H1 (cell line): ENCODE data around the gene CEP89. TPM values are rescaled to one million over a fixed set of nuclear protein-coding genes. Genes with fewer than 3 reads are reported as not detected.

ENCODE experiments used
- CTCF ChIA-PET: fragments of 300-600 bp; sonication (Branson Sonifier 250); formaldehyde crosslinking; loops from one replicate; lab custom pipeline; 2021; ENCODE audit not compliant: partially characterized antibody; lab: Charles Lee
- POLR2A ChIA-PET: fragments of 300-600 bp; sonication (Branson Sonifier 250); formaldehyde crosslinking; loops from one replicate; lab custom pipeline; 2021; ENCODE audit warnings: inconsistent platforms; ENCODE audit not compliant: partially characterized antibody; lab: Charles Lee
- DNase-seq, 2 experiments: peaks; one replicate each; pipeline versions ENCODE4 v3.0.0 to v3.0.0-alpha.2; 2010 to 2022; ENCODE audit warnings: low spot score in 2 of 2, low read depth in 1 of 2, mixed read lengths in 1 of 2
- FAIRE-seq: peaks from 2 replicates; lab custom pipeline; 2011; peaks lifted over from hg19 to GRCh38; lab: Jason Lieb, UNC
- H2AFZ ChIP-seq: 2 replicates; pipeline ENCODE4 v1.8.1; 2012; ENCODE audit warnings: low read length, inconsistent platforms
- H2AK5ac ChIP-seq: 2 replicates; pipeline ENCODE4 v1.6.1; 2013; ENCODE audit warnings: low read depth, low read length
- H2BK120ac ChIP-seq: replicated peaks from 2 replicates; pipeline ENCODE3; 2013; ENCODE audit warnings: low read depth, low read length, inconsistent platforms
- H2BK12ac ChIP-seq: 2 replicates; pipeline ENCODE4 v1.6.1; 2013; ENCODE audit warnings: low read depth, low read length
- H2BK15ac ChIP-seq: 2 replicates; pipeline ENCODE4 v1.6.1; 2013; ENCODE audit warnings: low read length
- H2BK20ac ChIP-seq: 2 replicates; pipeline ENCODE4 v1.6.1; 2013; ENCODE audit warnings: low read length
- H2BK5ac ChIP-seq: 2 replicates; pipeline ENCODE4 v1.6.1; 2013; ENCODE audit warnings: low read depth, low read length
- H3K14ac ChIP-seq: 2 replicates; pipeline ENCODE4 v1.6.1; 2013; ENCODE audit warnings: inconsistent platforms; ENCODE audit not compliant: insufficient read length
- H3K18ac ChIP-seq: 2 replicates; pipeline ENCODE4 v1.6.1; 2013; ENCODE audit warnings: low read length; ENCODE audit errors: extremely low read depth
- H3K23ac ChIP-seq: 2 replicates; pipeline ENCODE4 v1.6.1; 2013; ENCODE audit warnings: inconsistent platforms; ENCODE audit not compliant: insufficient read length
- H3K23me2 ChIP-seq: 2 replicates; pipeline ENCODE4 v1.6.1; 2013; ENCODE audit warnings: low read depth, low read length
- H3K27ac ChIP-seq: 2 replicates; pipeline ENCODE4 v1.6.1; 2011; ENCODE audit warnings: low read depth, low read length, inconsistent platforms
- H3K27me3 ChIP-seq, 4 experiments: replicated peaks in 1 of 4; 1 replicate in 1 of 4; 2 replicates in 3 of 4; pipeline versions ENCODE4 v1.6.1 to v1.8.1; 2011 to 2013; ENCODE audit warnings: low read length in 3 of 4, mild to moderate bottlenecking in 3 of 4, inconsistent platforms in 2 of 4, mixed read lengths in 2 of 4, moderate library complexity in 1 of 4; ENCODE audit not compliant: control insufficient read depth in 3 of 4, insufficient read depth in 3 of 4; ENCODE audit errors: extremely low read depth in 1 of 4
- H3K36me3 ChIP-seq, 4 experiments: 2 replicates each; pipeline versions ENCODE4 v1.6.1 to v1.8.1; 2011 to 2013; ENCODE audit warnings: mild to moderate bottlenecking in 4 of 4, low read length in 3 of 4, moderate library complexity in 2 of 4, control low read depth in 1 of 4, inconsistent platforms in 1 of 4; ENCODE audit not compliant: insufficient read depth in 4 of 4, control insufficient read depth in 2 of 4
- H3K4ac ChIP-seq: replicated peaks from 2 replicates; pipeline ENCODE3; 2013; ENCODE audit warnings: low read length, low read depth, mixed read lengths, inconsistent platforms; ENCODE audit not compliant: insufficient read length
- H3K4me1 ChIP-seq, 4 experiments: replicated peaks in 1 of 4; 1 replicate in 1 of 4; 2 replicates in 3 of 4; pipeline versions ENCODE4 v1.6.1 to v1.8.1; 2011 to 2013; ENCODE audit warnings: low read length in 3 of 4, inconsistent platforms in 2 of 4, mixed read lengths in 1 of 4; ENCODE audit not compliant: insufficient read depth in 4 of 4, control insufficient read depth in 3 of 4
- H3K4me2 ChIP-seq, 2 experiments: 2 replicates each; pipeline versions ENCODE4 v1.6.1 to v1.8.1; 2011 to 2013; ENCODE audit warnings: low read depth in 2 of 2, low read length in 2 of 2, control low read depth in 1 of 2, inconsistent platforms in 1 of 2, mild to moderate bottlenecking in 1 of 2; ENCODE audit not compliant: insufficient read depth in 1 of 2
- H3K4me3 ChIP-seq, 4 experiments: fragments of 200-600, 300-600 bp in 1 of 4; sonication (generic), shearing (Covaris generic), sonication (Bioruptor Twin) in 1 of 4; 2 replicates each; pipeline versions ENCODE4 v1.5.1 to v1.8.1; 2011 to 2016; ENCODE audit warnings: low read length in 4 of 4, low read depth in 3 of 4, control low read depth in 2 of 4, inconsistent platforms in 2 of 4, mild to moderate bottlenecking in 2 of 4, mixed read lengths in 1 of 4, moderate library complexity in 1 of 4; ENCODE audit not compliant: insufficient read depth in 2 of 4; ENCODE audit errors: extremely low read depth in 1 of 4
- H3K56ac ChIP-seq: replicated peaks from 2 replicates; pipeline ENCODE3; 2013; ENCODE audit warnings: low read depth, mild to moderate bottlenecking, mixed read lengths, low read length, inconsistent platforms; ENCODE audit not compliant: insufficient read length
- H3K79me1 ChIP-seq: 2 replicates; pipeline ENCODE4 v1.6.1; 2013; ENCODE audit warnings: low read depth, low read length, control low read depth
- H3K79me2 ChIP-seq, 2 experiments: 2 replicates each; pipeline versions ENCODE4 v1.6.1 to v1.8.1; 2012 to 2013; ENCODE audit warnings: low read length in 2 of 2, mild to moderate bottlenecking in 2 of 2, inconsistent platforms in 1 of 2; ENCODE audit not compliant: insufficient read depth in 2 of 2, control insufficient read depth in 1 of 2
- H3K9ac ChIP-seq, 4 experiments: replicated peaks in 1 of 4; 1 replicate in 1 of 4; 2 replicates in 3 of 4; pipeline versions ENCODE4 v1.6.1 to v1.8.1; 2011 to 2013; ENCODE audit warnings: low read depth in 3 of 4, low read length in 3 of 4, control low read depth in 2 of 4, mild to moderate bottlenecking in 2 of 4, moderate library complexity in 2 of 4, inconsistent platforms in 1 of 4; ENCODE audit errors: extremely low read depth in 1 of 4
- H3K9me3 ChIP-seq, 2 experiments: 2 replicates each; pipeline versions ENCODE4 v1.6.1 to v1.8.1; 2012 to 2013; ENCODE audit warnings: mild to moderate bottlenecking in 2 of 2, moderate library complexity in 2 of 2, control low read depth in 1 of 2, inconsistent platforms in 1 of 2, low read depth in 1 of 2, low read length in 1 of 2, mixed read lengths in 1 of 2; ENCODE audit not compliant: insufficient read depth in 2 of 2
- H4K20me1 ChIP-seq, 2 experiments: replicated peaks in 1 of 2; 2 replicates each; pipeline versions ENCODE3 to v1.8.1; 2011 to 2013; ENCODE audit warnings: inconsistent platforms in 2 of 2, low read length in 2 of 2, mild to moderate bottlenecking in 1 of 2; ENCODE audit not compliant: insufficient read depth in 2 of 2, control insufficient read depth in 1 of 2
- H4K5ac ChIP-seq: 2 replicates; pipeline ENCODE4 v1.6.1; 2013; ENCODE audit warnings: low read length, low read depth, mixed read lengths, inconsistent platforms; ENCODE audit not compliant: insufficient read length
- H4K8ac ChIP-seq: 2 replicates; pipeline ENCODE4 v1.8.0; 2013; ENCODE audit warnings: mild to moderate bottlenecking, moderate library complexity, low read length, inconsistent platforms; ENCODE audit not compliant: insufficient read depth; ENCODE audit errors: extremely low read depth
- H4K91ac ChIP-seq: replicated peaks from 2 replicates; pipeline ENCODE3; 2013; ENCODE audit warnings: low read length, mixed read lengths, inconsistent platforms; ENCODE audit not compliant: insufficient read length
- CEBPB ChIP-seq: IDR thresholded peaks from 2 replicates; pipeline ENCODE4 v1.6.1; 2012; ENCODE audit warnings: low read depth, low read length
- HDAC6 ChIP-seq: IDR thresholded peaks from one replicate; pipeline ENCODE4 v1.7.1; 2012; ENCODE audit warnings: low read depth, mild to moderate bottlenecking, inconsistent platforms, low read length, moderate library complexity
- SIRT6 ChIP-seq: IDR thresholded peaks from one replicate; pipeline ENCODE4 v1.7.1; 2012; ENCODE audit warnings: low read length, inconsistent platforms
- WGBS, 2 experiments: shearing (Covaris generic) in 1 of 2; methylation state at CpG; one replicate each; pipeline versions ENCODE4 v1.1.6 to v1.1.7; 2013 to 2015; ENCODE audit warnings: low lambda C conversion rate in 2 of 2, mixed read lengths in 2 of 2, inconsistent platforms in 1 of 2, low coverage in 1 of 2, missing lambda C conversion rate in 1 of 2; ENCODE audit not compliant: insufficient replicate concordance in 2 of 2, insufficient coverage in 1 of 2, insufficient read length in 1 of 2; ENCODE audit errors: extremely low coverage in 1 of 2, missing lambda C conversion rate in 1 of 2; 5-methylcytosine and 5-hydroxymethylcytosine counted together
- polyA plus RNA-seq, 7 experiments: library from polyadenylated mRNA; depleted of rRNA in 3 of 7; stranded (reverse) in 5 of 7; unstranded in 2 of 7; fragments of >200 nt in 5 of 7; fragments of 200-250 nt in 2 of 7; gene quantifications; 1 replicate in 5 of 7; 2 replicates in 1 of 7; 4 replicates in 1 of 7; pipeline versions ENCODE4 v1.2.1 to v1.2.3, GENCODE V29; 2011 to 2013; ENCODE audit warnings: missing spikeins in 2 of 7, mixed read lengths in 2 of 7
- total RNA-seq: library from RNA; stranded (reverse); fragmentation: NEBNext Ultra II Directional; extraction: Animal tissue kit (Norgen Biotek cat#: 25700); gene quantifications from 2 replicates; pipeline ENCODE4 v1.2.1, GENCODE V29; 2021

The CEP89 gene
- total and polyA plus RNA-seq, 2 of the 8 experiments (the other 6 are each of a cell fraction or from before 2014, with no cell fraction given): 23.0 to 23.6 TPM

GRCh38 chr19:32924200-32924599, 47.6 kb downstream of the CEP89 start:
- peaks cover 1% of the 10 kb centered on the region; the same call in 1 of the 2 replicates for H3K23me2 ChIP-seq
- no peak overlapping the region for H3K14ac ChIP-seq
- H4K5ac ChIP-seq: no peak overlapping the region
- DNase-seq (no peak), FAIRE-seq (no peak)
- H3K79me2 ChIP-seq: no peaks in the 10 kb centered on the region
- H4K20me1 ChIP-seq: no peaks in the 10 kb centered on the region
- H3K79me1 ChIP-seq: no peaks in the 10 kb centered on the region
- no peak overlapping the region for H4K8ac ChIP-seq
- no peak overlapping the region for H3K4ac ChIP-seq
- no peak overlapping the region for H2BK20ac ChIP-seq
- no peak overlapping the region for H2AFZ ChIP-seq
- 92% methylated on average over 6 of the region's 6 CpGs; no CpG with 5 or more reads in 1 of the 2 experiments for WGBS, 2 experiments
- H2BK5ac ChIP-seq: no peak overlapping the region
- H3K23ac ChIP-seq: no peak overlapping the region
- H3K9ac ChIP-seq: no peak overlapping the region
- H4K91ac ChIP-seq: no peak overlapping the region
- H3K4me1 ChIP-seq: no peaks in the 10 kb centered on the region
- CTCF ChIA-PET: interaction anchor here (1.0 to 1.2 kb wide), 2 partner anchors 31 to 181 kb away, joined by 3 to 4 read pairs; no protein-coding TSS in a partner anchor
- no peak overlapping the region for H2BK12ac ChIP-seq
- H3K18ac ChIP-seq: no peak overlapping the region
- no peak overlapping the region for H2BK15ac ChIP-seq
- H3K4me2 ChIP-seq: no peak overlapping the region
- H2AK5ac ChIP-seq: no peak overlapping the region
- H3K27me3 ChIP-seq: no peaks in the 10 kb centered on the region
- no peak overlapping the region for H3K56ac ChIP-seq
- H3K9me3 ChIP-seq: no peaks in the 10 kb centered on the region
- TF ChIP-seq CEBPB (no peak), HDAC6 (no peak), SIRT6 (no peak)
- H3K36me3 ChIP-seq: peaks cover 0 to 7% (median 0%) of the 10 kb centered on the region in 4 experiments; a peak in 2 of 8 replicates
- POLR2A ChIA-PET: interaction anchor here (0.8 kb wide), 1 partner anchor 15 kb away, joined by 3 read pairs; no protein-coding TSS in a partner anchor
- H2BK120ac ChIP-seq: no peak overlapping the region
- no peak overlapping the region for H3K4me3 ChIP-seq
- no peak overlapping the region for H3K27ac ChIP-seq
